Activated CD8-positive, alpha-beta memory T cell treated with anti-CD3 and anti-CD28 coated beads, Interleukin-2, amount 50 U/mL, for 1 hour (primary cell): ENCODE measurements around the gene GRID2.

ENCODE experiments used
- DNase-seq: peaks from one replicate; pipeline ENCODE4 v3.0.0-alpha.2; 2020; ENCODE audit errors: extremely low read depth

GRID2 gene

DNA sequence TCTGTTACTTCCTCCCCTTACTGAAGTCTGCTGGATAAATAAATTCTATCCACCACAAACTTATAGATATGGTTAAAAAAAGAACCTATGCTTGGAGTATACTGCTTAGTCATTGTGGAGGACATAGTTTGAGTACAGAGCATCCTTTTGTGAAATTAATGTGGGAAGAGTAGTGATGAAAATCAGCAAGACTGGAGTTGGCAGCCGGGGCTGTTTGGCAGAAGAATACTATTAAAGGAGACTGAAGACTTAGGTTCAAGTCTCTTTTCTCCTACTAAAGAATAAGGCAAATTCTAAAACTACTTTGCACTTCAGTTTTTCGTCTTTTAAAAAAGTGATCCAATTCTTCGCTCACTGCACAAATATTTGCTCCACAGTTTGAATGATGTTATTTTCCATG is 1198.2 kb downstream of the GRID2 start:
- DNase-seq = no peak

DNA sequence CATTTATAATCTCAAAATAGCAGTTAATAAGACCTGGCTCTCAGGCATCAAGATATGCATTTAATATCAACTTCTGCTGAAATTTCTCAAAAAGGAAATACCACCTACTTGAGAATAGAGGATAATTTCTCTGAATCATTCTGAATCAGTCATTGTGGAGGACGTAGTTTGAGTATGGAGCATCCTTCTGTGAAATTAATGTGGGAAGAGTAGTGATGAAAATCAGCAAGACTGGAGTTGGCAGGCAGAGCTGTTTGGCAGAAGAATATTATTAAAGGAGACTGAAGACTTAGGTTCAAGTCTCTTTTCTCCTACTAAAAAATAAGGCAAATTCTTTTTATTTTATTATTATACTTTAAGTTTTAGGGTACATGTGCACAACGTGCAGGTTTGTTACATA is 1199.2 kb downstream of the GRID2 start:
- no peak for DNase-seq

DNA sequence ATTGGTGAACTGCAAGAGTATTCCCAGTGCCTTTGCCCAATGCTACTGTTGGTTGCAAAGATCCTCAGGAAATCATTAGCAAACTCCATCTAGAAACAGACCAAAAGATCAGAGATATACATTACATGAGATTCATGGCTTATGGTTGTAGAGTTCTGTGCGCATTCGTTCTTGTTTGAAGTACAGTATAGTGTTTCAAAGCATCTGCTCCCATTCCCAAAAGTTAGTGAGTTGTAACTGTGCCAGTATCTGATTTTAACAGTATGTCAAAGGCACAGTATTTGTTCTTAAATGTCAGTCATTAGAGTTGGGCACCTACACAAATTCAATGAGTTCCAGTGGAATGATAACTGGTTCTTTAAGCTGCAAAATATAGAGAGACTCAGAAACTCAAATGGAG is 1210.1 kb downstream of the GRID2 start:
- DNase-seq = no peak

DNA sequence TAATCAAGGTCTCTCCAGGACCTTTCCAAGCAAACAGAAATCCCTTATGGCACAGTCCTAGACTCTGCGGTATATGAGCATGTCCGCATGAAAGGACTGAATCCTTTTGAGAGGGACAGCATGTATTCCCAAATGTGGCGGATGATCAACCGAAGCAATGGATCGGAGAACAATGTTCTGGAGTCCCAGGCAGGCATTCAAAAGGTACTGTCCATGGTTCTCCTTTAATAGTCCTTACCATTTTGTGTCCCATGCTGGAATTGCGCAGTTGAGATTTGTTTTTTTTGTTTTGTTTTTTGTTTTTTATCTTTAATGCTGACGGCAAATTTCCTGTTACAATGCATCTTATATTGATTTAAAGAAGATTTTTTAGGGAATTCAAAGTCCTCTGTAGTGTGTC is 1211.4 kb downstream of the GRID2 start:
- DNase-seq = no peak

DNA sequence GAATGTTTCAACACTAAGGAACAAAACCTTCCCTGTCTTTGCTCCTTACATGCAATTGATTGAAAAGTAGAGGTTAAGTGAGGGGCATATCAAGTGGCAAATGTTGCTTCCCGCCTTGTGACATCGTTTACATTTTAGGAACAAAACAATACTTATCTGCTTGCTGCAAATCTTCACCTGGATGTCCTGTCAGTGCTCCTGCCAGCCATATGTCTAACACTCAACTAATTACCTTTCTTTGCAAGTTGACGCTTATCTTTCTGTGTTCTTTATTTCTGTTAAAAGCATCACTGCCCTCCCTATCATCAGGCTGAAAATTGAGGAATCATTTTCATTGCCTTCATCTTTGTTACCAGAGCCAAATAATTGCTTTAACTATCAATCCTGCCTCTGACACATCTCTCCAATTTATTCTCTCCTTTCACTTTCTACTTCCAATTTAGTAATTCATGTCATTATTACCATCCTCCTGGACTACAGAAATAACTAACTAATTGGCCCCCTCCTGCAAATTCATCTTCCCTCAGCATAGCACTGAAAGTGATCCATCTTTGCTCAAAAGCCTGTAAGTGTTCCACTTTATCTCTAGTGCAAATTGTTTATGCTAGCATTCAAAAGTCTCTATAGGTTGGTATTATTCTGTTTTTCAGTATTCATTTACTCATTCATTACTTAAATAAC is 1226.1 kb downstream of the GRID2 start:
- DNase-seq = no peak

DNA sequence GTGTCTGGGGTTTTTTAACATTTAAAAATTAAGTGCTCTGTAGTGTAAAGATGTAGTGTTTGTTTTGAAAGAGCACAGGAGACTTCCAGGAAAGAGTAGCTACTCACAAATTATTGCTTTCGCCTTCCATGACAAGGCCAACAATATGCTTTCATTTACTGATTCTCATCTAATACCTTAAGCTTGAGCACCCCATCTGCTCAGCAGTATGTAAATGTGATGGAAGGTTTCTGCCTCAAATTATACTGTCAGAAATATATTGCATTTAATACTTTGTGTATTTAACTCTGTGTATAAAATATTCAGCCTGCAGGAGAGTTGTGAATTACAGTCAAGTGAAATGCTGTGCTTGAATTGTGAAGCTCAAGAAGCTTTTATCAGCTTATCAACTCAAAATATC is 1228.5 kb downstream of the GRID2 start:
- DNase-seq = no peak

DNA sequence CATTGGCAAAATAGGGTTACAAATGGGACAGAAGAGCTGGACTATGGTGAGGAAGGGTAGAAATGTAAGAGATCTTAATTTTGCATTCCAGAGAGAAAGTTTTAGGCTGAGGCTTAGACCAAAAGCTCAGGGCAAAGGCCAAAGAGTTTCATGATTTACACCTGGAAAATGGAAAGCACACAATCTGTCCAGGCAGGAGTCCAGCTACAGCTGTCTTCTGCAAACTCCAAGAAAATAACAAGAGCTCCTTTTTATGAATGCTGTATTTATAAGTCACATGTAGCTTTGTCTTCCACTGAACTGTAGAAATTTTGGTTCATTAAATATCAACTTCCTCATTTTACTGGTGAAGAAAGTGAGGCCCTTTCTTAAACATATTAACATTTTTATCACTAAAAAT is 1236.8 kb downstream of the GRID2 start:
- no peak for DNase-seq

DNA sequence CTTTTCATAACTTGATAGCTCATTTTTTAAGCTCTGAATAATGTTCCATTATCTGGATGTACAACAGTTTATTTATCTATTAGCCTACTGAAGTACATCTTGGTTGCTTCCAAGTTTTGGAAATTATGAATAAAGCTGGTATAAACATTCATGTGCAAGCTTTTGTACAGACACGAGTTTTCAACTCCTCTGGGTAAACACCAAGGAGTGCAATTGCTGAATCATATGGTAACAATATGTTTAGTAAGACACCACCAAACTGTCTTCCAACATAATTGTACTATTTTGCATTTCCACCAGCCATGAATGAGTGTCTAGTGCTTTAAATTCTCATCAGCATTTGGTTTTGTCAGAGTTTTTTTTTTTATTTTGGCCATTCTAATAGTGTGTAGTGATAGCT is 1258.1 kb downstream of the GRID2 start:
- no peak for DNase-seq

DNA sequence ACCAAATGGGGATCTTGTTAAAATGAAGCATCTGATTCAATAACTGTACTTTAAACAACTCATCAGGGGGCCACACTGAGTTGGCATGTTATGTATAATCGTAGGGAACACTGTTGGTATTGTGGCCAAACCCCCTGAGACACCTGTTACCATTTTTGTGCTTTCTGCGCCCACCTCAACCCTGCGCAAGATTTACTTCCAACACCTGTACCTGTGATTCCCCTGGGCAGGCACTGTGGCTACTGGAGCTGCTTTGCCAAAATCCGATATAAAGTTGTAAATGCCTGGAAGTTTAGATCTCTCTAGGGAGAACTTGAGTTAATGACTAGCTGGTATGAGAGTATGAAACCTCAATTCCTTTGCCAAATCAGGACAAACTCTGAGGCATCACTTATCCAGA is 1265.0 kb downstream of the GRID2 start:
- DNase-seq = no peak

DNA sequence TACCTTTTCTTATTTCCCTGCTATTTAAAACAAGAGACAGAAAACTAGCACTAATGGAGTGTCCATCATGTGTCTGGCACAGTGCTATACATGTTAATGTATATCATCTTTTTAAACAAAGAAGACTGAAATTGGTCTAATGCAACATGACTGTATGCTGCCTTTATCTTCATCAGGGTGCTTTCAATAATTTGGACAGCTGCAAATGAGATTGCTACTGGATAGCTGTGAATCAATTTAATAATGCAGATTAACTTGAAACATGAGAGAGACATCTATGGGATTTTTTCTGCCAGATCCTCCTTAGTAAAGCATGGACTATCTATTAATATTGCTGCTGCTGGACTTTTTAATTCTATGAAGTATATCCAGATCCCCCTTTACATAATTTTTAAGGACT is 1269.5 kb downstream of the GRID2 start:
- DNase-seq = no peak

DNA sequence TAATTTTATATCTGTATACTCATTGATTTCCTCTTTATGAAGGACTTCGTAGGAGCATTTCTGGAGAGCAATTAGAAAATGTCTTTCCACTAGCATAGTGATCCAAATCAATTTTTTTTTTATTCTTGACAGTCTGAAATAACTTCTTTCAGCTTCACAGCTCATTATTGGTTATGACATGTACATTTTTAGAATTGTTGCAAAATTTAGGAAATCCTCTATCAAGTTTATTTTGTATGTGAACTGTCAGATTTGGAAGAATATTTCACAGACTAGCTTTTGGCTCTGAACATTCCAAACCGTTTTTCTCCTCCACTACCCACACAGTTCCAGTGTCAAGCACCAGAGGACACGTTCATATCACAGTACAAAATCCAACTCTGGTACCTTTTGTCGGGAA is 1275.2 kb downstream of the GRID2 start:
- DNase-seq = no peak

DNA sequence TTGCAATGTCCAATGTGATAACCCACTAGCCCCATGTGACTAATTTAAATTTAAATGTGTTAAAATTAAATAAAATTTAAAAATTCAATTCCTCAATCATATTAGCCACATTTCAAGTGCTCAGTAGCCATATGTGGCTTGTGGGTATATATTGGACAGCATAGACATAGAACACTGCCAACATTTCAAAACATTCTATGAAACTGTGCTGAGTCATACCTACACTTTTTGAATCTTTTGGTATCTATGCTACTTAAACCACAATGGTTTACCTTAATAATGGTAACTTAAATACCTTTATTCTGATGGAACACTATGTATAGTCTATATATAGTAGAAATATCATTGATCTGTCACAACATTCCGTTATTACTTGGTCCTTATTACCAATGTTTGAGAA is 1301.4 kb downstream of the GRID2 start:
- no peak for DNase-seq

DNA sequence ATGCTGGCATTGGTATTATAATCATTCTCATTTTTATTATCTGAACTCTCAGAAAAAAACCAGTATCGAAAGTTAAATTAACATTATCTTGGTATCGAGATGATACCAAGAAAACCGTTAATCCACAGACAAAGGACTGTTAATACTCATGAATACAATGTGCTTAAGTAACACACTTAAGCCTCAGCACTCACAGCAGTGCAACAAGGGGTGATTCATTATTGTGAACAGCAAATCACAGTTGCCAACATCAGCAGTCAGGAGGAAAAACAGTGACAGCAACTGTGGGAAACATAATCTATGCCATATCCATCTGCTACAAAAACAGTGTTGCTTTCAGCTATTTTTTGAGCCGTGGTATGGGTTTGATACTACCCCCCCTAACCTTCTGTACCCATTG is 1313.8 kb downstream of the GRID2 start:
- DNase-seq = no peak

DNA sequence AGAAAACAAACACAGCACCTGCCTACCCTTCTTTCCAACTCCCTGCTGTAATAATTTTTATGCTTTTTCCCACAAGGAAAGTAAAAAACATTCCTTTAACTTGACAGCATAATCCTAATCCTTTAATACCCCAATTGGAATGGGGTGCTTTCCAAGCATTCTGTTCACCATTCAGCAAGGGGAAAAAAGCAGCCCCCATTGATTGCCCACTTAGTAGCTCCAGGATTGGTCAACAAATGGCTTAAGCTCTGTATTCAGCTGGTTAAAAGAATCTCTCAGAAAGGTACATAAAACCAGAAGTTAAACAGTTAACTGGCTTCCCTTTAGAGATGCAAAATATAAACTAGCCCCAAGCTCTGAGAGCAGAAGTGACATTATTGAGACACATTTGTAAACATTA is 1330.0 kb downstream of the GRID2 start:
- DNase-seq = no peak

DNA sequence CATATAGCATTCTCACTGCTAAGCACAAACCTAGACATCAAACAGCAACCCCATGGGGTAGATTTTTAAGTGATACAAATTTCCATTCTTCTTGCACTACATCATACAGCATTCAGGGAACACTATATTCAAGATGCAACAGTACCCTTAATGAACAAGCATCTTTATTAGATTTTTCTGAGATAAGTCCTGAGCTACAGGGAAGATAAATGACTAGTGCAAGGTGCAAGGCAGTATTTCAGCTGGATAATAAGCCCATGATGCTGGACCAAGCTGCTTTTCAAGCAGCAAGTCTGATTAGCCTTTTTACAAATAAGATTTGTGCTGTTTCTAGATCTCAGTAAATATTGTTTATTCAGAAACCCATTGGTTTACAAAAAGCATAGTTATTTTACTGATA is 1332.2 kb downstream of the GRID2 start:
- no peak for DNase-seq

DNA sequence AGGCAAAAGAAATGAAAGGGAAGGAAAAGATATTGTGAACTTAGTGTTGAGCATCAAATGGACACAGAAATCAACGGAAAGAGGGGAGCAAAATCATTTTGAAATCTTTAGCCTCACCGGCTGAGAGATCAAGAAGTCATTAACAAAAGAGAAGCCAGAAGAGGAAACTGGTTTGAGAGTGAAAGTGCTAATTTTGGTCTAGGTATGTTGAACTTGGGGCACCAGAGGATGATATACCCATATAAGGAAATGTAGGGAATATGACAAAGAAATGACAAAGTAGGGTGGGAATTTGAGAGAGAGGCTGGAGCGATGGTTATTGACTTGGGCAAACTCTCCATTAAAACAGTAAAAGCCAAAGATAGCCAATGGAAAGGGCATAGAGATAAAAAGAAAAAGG is 1341.4 kb downstream of the GRID2 start:
- no peak for DNase-seq

DNA sequence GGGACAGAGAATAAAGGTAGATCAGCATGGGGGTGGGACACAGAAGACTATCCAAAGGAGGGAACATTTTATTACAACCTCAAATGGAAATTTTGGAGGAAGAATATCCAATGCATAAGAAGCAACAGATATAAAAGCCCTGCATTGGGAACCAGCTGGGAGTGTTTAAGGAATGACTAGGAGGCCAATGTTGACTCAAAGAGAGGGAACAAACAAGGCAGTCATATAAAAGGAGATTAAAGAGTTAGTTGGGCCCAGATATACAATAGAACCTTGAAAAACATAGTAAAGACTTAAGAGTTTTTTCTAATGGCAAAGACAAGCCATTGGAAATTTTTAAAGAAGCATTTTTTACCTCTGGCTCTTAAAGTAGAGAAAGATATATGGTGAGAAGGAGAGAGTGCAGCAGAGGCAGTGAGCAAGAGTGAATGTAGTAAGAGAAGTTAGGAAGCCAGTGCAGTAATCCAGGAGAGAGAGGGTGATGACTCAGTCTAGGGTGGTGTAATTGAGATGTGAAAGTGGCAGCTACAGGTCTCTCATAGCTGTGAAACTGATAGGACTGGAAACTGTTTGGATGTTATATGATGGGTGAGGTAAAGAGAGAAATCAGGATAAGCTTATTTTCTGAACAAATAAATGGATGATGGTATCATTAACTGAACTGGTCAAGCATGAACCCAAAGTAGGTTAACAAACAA is 1342.6 kb downstream of the GRID2 start:
- no peak for DNase-seq

DNA sequence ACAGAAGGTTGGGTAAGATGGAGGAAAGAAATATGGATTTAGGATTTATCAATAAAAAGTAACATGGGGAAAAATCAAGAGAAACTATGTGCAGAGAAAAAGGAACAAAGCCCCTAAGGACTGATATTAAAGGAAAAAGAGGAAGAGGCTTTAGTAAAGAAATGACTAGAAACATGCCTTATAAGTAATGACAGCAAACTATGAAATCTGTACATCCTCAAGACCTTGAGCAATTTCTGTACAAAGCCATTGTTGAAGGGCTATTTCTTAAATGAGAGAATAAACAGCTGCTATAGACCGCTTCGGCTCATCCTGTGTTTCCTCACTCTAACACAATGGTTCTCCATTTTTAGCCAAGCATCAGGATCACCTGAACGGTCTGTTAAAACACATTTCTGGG is 1344.5 kb downstream of the GRID2 start:
- DNase-seq = no peak

DNA sequence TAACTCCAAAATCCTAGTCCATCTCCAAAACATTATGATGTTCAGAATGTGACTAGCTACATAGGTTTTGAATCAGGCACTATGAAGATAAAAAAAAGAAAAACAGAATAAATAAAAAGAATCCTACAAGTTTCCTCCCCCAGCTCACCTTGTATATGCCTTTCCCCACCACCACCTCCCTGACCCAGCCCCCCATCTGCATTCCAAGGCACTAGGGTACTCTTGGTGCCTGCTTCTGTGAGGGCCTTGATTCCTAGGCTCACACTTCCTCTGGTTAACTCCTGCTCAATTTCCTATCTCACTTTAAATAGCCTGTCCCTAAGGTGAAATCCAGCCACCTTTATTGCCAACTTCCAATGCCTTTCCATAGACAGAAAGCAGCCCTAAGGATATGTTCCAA is 1346.1 kb downstream of the GRID2 start:
- no peak for DNase-seq

DNA sequence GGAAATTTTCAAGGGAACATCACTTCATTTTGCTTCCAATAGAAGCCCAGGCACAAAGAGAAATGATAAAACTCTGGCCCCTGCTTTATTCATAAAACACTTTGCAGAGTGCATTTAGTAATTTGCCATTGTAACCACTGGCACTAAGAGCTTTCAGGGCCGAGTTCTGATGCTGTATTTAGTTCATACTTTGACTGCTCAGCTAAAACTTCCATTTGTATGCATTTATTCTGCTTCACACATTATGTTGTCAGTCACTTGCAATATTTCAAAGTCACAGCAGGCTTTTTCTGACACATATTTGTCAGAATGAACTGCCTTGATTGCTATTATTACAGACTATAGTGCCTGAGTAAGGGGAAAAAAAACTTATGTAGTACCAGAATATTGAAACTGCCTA is 1350.4 kb downstream of the GRID2 start:
- no peak for DNase-seq

DNA sequence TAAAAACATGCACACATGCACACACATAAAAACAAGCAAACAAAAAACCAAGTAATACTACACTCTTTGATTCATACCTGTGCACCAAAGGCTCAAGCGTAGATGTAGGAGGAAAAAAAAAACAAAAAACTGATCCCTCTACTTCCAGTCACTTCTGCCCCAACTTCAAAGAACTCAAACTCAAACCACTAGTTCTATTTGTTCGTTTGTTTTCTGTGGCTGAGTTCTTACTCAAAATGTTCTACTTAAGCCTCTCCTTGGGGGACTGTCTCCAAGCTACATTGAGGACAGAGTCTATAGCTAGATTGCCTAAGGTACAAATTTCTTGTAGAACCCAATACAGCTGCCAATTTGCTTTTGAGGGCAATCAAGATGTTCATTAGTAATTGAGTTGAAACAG is 1353.8 kb downstream of the GRID2 start:
- DNase-seq = no peak

DNA sequence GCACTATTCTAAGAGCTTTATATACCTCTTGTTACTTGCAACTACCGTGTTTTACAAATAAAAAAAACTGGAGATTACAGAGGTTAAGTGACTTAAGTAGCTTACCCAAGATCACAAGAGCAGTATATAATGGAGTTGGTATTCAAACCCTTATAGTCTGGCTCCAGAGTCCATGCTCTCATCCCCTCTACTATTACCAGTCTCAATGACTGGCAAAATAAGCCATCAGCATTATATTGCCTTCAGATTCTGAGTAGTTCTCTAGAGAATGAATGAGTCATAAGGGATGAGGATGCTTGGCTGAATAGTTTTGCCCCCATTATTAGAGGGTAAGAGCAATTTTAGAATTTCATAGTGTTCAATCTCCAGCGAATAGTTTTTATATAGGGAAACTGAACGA is 1354.7 kb downstream of the GRID2 start:
- no peak for DNase-seq

DNA sequence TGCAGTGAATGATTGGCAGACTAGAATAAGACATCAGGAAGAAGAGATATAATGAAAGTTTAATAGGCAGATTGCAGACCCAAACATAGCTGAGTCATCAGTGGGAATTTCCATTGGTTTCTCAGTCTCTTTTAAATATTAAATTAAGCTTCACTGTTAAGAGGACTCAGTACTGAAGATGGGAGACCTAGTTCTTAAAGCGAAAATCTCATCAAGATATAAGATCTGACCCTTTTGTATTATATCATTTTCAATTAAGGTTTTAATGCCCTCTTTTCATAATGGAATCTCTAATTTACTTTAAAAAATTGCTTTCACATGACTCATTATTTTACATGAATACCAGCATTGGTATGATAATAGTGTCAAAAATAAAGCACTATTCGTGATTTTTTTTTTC is 1355.9 kb downstream of the GRID2 start:
- DNase-seq = no peak

DNA sequence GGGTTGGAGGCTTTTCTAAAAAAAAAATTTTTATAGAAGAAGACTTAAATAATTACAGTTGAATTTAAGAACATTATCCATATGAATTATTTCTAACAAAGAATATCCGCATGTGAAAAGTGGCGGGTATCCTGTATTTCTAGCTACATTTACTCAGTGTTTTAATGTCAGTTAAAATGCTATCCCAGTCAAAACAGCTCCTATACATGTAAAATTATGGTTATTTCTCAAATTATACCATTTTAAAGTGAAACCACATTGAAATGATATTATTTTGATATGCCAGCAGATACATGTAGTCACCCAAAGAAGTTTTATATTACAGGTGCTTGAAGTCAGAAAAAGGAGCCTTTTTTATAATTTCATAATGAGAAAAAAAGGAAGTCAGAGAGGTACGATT is 1356.3 kb downstream of the GRID2 start:
- DNase-seq = no peak
